Activated CD4-positive, alpha-beta T cell treated with anti-CD3 and anti-CD28 coated beads, Interleukin-2, amount 10 ng/mL, durations not matched to agents 24 days and 14 days (primary cell): Measurements from ENCODE around the gene SH2D7. TPM values are rescaled to one million over a fixed set of nuclear protein-coding genes. Genes with fewer than 3 reads are reported as not detected.
A peak's percentile ranks its signal among the peaks of the same experiment; 100 is the strongest.

Experiments used
- DNase-seq: peaks from one replicate; pipeline ENCODE4 v3.0.0; 2022
- H3K27ac Mint-ChIP-seq: one replicate; pipeline ENCODE4 v1.8.0; 2022; ENCODE audit warnings: mild to moderate bottlenecking, mixed read lengths
- H3K27me3 Mint-ChIP-seq: one replicate; pipeline ENCODE4 v1.8.0; 2022; ENCODE audit warnings: mixed read lengths
- H3K36me3 Mint-ChIP-seq: one replicate; pipeline ENCODE4 v1.8.0; 2022; ENCODE audit warnings: low read depth, mild to moderate bottlenecking, mixed read lengths
- H3K4me1 Mint-ChIP-seq: one replicate; pipeline ENCODE4 v1.8.0; 2021; ENCODE audit warnings: mixed read lengths
- H3K4me3 Mint-ChIP-seq: one replicate; pipeline ENCODE4 v1.8.0; 2022; ENCODE audit warnings: mild to moderate bottlenecking, moderate library complexity, mixed read lengths
- H3K9me3 Mint-ChIP-seq: one replicate; pipeline ENCODE4 v1.8.0; 2021; ENCODE audit warnings: mixed read lengths
- intact Hi-C: fragments of 100-400 bp; cut with micrococcal nuclease; formaldehyde crosslinking; loops from one replicate; pipeline ENCODE4 v1.15.1; 2023
- total RNA-seq: library from RNA; stranded (reverse); gene quantifications from 2 replicates; pipeline ENCODE4 v1.2.3, GENCODE V29; 2022

Gene SH2D7
- total RNA-seq, 1 donor from 2014 or later = not detected

DNA sequence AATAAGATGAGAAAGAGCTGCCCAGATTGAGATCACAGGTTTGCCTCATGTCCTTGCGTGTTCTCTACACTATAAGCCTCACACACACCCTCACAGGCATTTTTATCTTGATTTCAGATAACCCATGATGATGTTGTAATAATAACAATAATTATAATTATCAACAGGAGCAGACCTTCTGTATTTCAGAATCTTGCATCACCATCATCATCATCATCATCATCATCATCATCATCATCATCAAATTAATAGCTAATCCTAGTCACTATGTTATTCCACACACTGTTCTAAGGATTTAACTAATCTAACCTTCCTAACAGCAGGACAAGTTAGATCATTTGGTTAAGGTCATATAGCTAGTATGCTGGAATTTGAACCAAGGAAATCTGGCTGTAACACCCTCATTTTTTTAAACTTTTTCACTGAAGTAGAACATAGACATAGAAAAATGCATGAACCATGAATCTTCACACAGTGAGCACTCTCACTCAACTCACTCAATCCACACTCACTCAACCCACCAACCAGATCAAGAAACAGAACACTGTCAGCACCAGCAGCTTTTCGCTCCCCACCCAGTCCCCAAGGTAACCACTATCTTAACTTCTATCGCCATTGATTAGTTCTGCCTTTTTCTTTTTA is 1.8 kb upstream of the SH2D7 start:
- intact Hi-C loops = no loop called here
- H3K4me3 Mint-ChIP-seq = no peak overlapping the region
- no peak for DNase-seq
- H3K36me3 Mint-ChIP-seq = no peaks in the 10 kb centered on the region
- peaks cover 32% of the 10 kb centered on the region for H3K4me1 Mint-ChIP-seq
- H3K27me3 Mint-ChIP-seq = peaks cover 2% of the 10 kb centered on the region
- H3K27ac Mint-ChIP-seq = no peak overlapping the region
- H3K9me3 Mint-ChIP-seq = no peaks in the 10 kb centered on the region

DNA sequence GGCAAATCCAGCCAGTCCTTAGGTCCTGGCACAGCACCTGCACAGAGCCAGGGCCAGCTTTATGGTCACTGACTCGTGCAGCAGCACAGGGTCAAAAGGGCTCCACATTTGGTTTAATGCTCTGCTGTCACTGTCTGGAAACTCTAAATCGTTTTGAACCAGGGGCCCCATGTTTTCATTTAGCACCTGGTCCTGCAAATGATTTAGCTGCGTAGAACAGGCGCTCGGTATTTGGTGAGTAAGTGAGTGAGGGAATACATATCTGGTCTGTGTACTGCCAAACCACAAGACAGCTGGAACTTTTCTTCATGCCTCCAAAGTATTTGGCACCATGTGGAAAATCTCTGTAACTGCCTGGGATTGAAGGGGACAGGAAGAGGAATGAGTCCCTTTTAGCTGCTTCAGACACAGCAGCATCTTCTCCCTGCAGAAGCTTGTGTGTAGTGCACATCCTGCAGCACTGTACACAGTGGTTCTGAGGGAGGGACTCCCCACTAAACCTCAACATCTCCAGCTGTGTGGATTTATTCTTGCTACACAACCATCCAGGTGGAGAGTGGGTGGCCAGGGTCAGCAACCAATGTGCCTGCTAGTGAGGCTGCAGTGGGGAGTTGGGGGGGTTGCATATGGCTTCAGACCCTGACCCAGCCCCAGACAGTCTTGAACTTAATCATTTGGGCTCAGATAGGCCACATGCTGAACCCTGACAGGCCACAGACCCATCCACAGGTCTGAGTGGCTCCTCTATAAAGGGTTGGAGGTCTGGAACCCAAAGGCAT is 1.1 kb downstream of the SH2D7 start:
- Mint-ChIP-seq H3K27ac (no peak overlapping the region), H3K36me3 (no peaks in the 10 kb centered on the region), H3K9me3 (no peaks in the 10 kb centered on the region), H3K4me1 (peaks cover 27% of the 10 kb centered on the region), H3K4me3 (no peak overlapping the region), H3K27me3 (peaks cover 2% of the 10 kb centered on the region)
- DNase-seq = no peak
- intact Hi-C loops = no loop called here

DNA sequence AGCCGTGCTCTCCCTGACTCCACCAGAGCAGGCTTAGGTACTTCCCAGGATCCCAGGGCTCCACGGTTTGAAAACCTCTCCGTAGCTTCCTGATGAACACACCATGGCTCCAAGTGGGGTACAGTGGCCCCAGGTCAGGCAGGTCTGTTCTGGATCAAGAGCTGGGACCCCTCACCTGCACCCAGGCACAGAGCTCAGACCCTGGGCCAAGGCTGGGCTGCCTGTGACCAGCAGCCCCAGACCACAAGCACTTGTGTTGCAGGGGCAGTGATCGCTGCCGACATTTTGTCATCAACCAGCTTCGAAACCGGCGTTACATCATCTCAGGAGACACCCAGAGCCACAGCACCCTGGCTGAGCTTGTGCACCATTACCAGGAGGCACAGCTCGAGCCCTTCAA is 5.3 kb downstream of the SH2D7 start:
- no peaks in the 10 kb centered on the region for H3K9me3 Mint-ChIP-seq
- peaks cover 2% of the 10 kb centered on the region for H3K27me3 Mint-ChIP-seq
- DNase-seq = no peak
- intact Hi-C loops = no loop called here
- H3K4me3 Mint-ChIP-seq = no peak overlapping the region
- no peak overlapping the region for H3K27ac Mint-ChIP-seq
- no peaks in the 10 kb centered on the region for H3K36me3 Mint-ChIP-seq
- peaks cover 26% of the 10 kb centered on the region for H3K4me1 Mint-ChIP-seq

DNA sequence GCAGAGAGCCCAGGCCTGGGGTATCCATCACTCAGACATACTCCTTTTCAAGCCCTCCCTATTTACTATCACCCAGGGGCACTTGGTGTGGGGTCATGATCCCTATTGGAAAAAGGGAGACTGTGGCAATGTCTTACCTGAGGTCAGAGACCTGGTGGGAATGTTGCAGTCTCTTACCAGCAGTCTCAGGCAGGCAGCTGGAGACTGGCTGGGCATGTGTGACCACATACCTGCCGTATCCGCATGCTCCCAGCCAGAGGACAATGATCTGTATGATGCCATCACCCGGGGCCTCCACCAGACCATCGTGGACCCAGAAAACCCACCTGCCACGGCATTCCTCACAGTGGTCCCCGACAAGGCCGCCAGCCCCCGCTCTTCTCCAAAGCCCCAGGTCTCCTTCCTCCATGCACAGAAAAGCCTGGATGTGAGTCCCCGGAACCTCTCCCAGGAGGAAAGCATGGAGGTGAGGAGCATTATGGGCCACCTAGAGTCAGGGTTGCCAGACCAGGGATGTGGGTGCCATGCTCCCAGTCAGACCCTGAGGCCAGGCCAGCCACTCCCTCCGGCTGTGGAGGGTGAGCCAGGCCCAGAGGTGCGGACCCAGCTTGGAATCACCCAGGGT is 5.9 kb downstream of the SH2D7 start:
- intact Hi-C loops = no loop called here
- Mint-ChIP-seq H3K36me3 (no peaks in the 10 kb centered on the region), H3K27me3 (peaks cover 2% of the 10 kb centered on the region), H3K4me3 (no peak overlapping the region), H3K27ac (no peak overlapping the region), H3K4me1 (peaks cover 27% of the 10 kb centered on the region), H3K9me3 (no peaks in the 10 kb centered on the region)
- no peak for DNase-seq

DNA sequence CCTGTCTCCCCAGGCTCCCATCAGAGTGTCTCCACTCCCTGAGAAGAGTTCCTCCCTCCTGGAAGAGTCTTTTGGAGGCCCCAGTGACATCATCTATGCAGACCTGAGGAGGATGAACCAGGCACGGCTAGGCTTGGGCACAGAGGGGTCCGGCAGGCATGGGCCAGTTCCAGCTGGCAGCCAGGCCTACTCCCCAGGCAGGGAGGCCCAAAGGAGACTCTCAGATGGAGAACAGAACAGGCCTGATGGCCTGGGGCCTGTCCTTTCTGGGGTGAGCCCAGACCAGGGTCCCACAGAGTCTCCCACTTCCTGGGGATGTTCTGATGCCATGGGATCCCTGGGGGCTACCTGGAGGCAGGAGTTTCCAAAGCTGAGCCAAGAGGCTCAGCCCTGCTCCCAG is 8.5 kb downstream of the SH2D7 start:
- Mint-ChIP-seq H3K9me3 (no peaks in the 10 kb centered on the region), H3K27ac (no peak overlapping the region), H3K4me3 (no peak overlapping the region), H3K36me3 (no peaks in the 10 kb centered on the region), H3K4me1 (peaks cover 44% of the 10 kb centered on the region), H3K27me3 (no peaks in the 10 kb centered on the region)
- no peak for DNase-seq
- intact Hi-C loops = loop anchor here (5.0 kb wide), 2 partner anchors 34 to 84 kb away; no protein-coding TSS in a partner anchor

DNA sequence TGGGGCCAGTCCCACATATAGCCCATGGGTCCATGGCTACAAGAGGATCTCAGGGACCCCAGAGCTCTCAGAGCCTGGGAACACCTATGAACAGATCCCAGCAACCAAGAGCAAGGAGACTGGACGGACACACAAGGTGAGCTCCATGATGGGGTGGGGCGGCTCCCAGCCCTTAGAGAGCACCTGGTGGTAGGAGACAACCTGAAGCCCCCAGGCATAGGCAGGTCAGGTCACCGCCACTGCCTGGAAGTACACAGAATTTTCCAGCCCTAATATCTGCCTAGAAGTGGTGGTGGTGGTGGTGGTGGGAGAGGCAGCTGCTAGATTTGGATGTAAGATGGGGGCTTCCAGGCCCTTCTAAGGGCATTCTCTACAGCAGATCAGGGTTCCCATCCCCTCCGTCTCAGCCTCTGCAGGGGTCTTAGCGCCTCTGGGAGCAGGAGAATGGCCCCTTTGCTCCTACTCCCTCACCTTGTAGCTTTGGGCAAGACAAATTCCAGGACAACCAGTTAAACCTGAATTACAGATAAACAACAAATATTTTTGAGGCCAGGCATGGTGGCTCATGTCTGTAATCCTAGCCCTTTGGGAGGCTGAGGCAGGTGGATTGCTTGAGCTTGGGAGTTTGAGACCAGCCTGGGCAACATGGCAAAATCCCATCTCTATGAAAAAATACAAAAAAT is 9.2 kb downstream of the SH2D7 start:
- H3K9me3 Mint-ChIP-seq = no peaks in the 10 kb centered on the region
- no peak for DNase-seq
- H3K27me3 Mint-ChIP-seq = no peaks in the 10 kb centered on the region
- H3K27ac Mint-ChIP-seq = peak overlapping the region; percentile 45
- intact Hi-C loops = loop anchor here (5.0 kb wide), 2 partner anchors 34 to 84 kb away; no protein-coding TSS in a partner anchor
- no peak overlapping the region for H3K4me3 Mint-ChIP-seq
- H3K36me3 Mint-ChIP-seq = no peaks in the 10 kb centered on the region
- peaks cover 50% of the 10 kb centered on the region for H3K4me1 Mint-ChIP-seq

DNA sequence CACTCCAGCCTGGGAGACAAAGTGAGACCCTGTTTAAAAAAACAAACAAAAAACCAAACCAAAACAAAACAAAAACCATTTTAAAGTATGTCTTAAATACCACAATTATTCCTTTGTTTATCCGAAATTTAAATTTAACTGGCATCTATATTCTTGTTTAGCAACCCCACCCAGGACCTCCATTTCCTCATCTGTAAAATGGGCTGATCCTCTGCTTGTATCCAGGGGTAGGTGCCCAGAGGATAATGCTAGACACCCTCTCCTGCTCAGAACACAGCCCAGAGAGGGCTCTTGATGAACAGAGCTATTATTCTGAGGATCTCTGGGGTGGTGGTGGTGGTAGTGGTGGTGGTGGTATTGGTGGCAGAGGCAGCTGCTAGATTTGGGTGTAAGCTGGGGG is 9.8 kb downstream of the SH2D7 start:
- Mint-ChIP-seq H3K36me3 (no peaks in the 10 kb centered on the region), H3K27me3 (no peaks in the 10 kb centered on the region), H3K9me3 (no peaks in the 10 kb centered on the region), H3K4me3 (no peak overlapping the region), H3K27ac (peak overlapping the region; percentile 92), H3K4me1 (peaks cover 55% of the 10 kb centered on the region)
- intact Hi-C loops = loop anchor here (5.0 kb wide), 2 partner anchors 35 to 85 kb away; no protein-coding TSS in a partner anchor
- DNase-seq = no peak

DNA sequence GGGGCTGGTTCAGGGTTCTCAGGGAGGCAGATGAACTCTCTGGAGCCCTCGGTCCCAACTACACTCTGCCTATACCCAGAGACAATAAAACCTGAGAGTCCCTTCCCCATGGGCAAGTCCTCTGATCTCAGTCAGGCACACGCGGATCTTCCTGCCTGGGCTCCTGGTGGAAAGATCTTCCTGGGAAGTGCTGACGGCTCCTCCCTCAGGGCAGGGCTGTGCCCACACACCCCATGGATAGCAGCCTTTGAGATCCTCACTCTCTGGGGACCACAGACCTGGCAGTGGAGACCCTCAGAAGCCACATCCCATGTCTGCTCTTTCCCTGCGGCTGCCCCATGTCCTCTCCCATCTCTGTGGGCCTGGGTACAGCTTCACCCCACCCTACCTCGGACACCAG is 10.4 kb downstream of the SH2D7 start:
- intact Hi-C loops = loop anchor here (5.0 kb wide), 2 partner anchors 35 to 85 kb away; no protein-coding TSS in a partner anchor
- no peak overlapping the region for H3K4me3 Mint-ChIP-seq
- H3K36me3 Mint-ChIP-seq = no peaks in the 10 kb centered on the region
- H3K9me3 Mint-ChIP-seq = no peaks in the 10 kb centered on the region
- H3K27me3 Mint-ChIP-seq = no peaks in the 10 kb centered on the region
- H3K4me1 Mint-ChIP-seq = peaks cover 60% of the 10 kb centered on the region
- peak overlapping the region; percentile 92 for H3K27ac Mint-ChIP-seq
- DNase-seq = no peak

DNA sequence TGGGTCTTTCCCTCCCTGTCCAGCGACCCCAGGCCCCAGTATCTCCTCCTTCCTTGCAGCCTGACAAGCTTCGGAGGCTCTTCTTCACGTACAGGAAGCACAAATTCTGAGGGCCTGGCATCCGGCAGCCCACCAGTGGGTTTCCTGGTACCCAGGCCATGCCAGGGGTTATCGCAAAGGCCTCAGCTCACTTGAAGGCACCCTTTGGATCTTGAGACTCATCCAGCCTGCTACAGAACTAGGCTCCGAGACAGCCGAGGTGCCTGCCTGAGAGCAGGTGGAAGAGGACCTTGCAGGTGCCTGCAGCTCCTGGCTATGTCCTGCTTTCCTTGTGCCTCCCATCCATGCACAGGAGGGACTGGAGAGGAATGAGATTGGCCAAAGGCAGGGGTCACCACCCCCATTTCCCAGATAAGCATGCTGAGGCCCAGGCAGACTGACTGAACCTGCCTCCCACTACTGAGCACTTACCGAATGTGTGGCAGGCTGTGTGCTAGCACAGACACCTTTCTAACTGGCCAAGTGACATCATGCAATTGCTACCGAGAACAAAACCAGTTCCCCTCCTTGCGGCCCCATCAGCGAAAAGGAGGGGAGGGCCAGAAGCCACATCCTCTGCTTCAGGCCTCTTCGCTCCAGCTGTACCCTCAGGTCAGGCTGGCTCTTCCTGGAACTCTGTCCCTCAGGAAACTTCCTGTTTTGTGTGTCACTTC is 11.2 kb downstream of the SH2D7 start:
- Mint-ChIP-seq H3K9me3 (no peaks in the 10 kb centered on the region), H3K4me3 (peak overlapping the region; percentile 56), H3K4me1 (peaks cover 62% of the 10 kb centered on the region), H3K36me3 (no peaks in the 10 kb centered on the region), H3K27me3 (no peaks in the 10 kb centered on the region), H3K27ac (peak overlapping the region; percentile 92)
- intact Hi-C loops = loop anchor here (5.0 kb wide), 2 partner anchors 36 to 86 kb away; no protein-coding TSS in a partner anchor
- DNase-seq = peak; percentile 91

DNA sequence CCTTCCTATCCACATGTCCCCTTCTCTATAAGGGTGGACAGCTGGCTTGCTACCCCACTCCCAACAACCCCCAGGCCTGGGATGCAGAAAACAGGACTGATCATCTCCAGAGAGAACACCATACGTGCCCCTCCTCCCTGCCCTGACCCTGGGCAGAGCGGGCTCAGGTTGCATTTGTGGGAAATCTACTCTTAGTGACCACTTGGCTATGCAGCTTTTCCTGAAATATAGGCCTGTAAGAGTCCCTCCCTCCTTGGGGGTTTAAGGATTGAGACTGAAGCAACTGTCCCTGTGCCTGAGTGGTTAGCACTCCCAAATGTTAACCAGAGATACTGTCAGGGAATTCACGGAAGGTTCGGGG is 11.7 kb downstream of the SH2D7 start:
- peaks cover 66% of the 10 kb centered on the region for H3K4me1 Mint-ChIP-seq
- intact Hi-C loops = loop anchor here (5.0 kb wide), 2 partner anchors 37 to 87 kb away; no protein-coding TSS in a partner anchor
- no peaks in the 10 kb centered on the region for H3K36me3 Mint-ChIP-seq
- H3K27me3 Mint-ChIP-seq = no peaks in the 10 kb centered on the region
- no peaks in the 10 kb centered on the region for H3K9me3 Mint-ChIP-seq
- peak overlapping the region; percentile 92 for H3K27ac Mint-ChIP-seq
- no peak for DNase-seq
- H3K4me3 Mint-ChIP-seq = peak overlapping the region; percentile 56

DNA sequence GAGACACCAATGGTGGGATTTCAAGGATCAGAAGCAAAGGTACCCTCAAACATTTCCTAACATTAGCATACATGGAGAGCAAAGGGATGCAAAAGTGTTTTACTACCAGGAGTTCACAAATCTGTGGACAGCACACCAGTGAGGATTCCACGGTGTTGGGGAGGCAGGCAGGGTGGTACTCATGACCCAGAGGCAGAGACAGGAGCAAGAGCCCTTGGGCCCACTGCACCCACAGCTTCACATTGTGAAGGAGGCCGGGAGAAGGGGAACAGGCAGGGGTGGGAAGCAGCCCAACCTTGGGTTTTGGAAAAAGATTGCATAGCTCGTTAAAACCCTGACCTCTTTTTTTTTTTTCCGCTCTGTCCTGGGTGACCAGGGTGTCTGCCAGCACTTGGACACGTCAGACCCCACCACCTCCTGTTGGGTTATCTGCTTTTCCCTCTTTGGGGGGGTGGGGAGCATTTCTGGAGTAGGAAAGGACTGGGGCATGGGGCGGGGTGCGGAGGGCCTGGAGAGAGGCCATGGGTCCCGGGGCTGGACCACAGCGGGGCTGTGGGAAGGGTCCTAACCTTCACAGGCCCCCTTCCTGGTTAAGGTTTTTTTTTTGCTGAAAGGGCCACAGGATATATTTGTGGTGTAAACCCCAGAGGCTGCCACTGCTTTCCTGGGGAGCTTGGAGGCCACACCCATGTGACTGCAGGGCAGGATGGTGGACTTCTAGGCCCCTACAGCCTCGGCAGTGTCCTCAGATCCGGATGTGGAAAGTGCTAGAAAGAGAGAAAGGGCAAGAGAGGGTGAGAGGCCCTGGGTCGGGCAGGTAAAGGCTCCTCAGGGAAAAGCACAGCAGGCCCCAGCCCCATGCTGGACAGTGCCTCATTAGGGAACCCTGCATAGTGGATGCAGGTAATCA is 12.5 kb downstream of the SH2D7 start:
- peaks cover 64% of the 10 kb centered on the region for H3K4me1 Mint-ChIP-seq
- intact Hi-C loops = loop anchor here (5.0 kb wide), 3 partner anchors 38 to 88 kb away; no protein-coding TSS in a partner anchor
- peak overlapping the region; percentile 92 for H3K27ac Mint-ChIP-seq
- no peaks in the 10 kb centered on the region for H3K36me3 Mint-ChIP-seq
- peak; percentile 73 for DNase-seq
- H3K4me3 Mint-ChIP-seq = peak overlapping the region; percentile 56
- H3K9me3 Mint-ChIP-seq = no peaks in the 10 kb centered on the region
- H3K27me3 Mint-ChIP-seq = no peaks in the 10 kb centered on the region

DNA sequence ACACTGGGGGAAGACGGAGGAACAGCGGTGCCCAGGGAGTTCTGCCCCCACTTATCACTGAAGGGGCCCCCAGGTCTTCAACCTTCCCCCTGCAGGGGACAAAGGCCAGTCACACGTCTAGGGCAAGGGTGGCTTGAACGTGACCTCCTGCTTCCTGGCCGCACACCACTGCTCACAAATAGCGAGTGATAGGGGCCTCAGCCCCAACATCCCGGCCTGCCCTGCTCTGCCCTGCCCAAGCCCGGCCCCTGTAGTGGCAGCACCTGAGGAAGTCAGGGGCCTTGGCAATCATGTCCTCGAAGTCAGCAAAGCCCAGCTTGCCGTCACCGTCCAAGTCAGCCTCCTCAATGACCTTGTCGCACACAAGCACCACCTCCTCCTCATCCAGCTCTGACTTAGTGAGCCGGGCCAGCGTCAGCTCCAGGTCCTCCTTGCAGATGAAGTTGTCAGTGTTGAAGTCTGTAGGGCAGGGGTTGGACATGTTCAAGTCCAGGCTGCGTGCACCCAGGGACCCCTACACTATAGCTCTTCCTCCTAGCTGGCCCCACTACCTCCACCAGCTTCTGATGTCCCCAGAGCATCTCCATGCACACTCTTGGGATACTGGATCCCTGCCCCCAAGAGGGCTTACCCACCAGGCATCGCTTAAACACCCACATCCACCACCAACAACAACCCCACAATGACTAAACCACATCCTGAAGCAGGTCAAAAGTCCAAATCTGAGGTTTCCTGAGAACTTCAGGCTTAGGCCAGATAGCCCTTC is 13.3 kb downstream of the SH2D7 start:
- no peaks in the 10 kb centered on the region for H3K27me3 Mint-ChIP-seq
- peak overlapping the region; percentile 58 for H3K4me3 Mint-ChIP-seq

More for the DNA sequence above, 13.3 kb downstream of the SH2D7 start:
- intact Hi-C loops = loop anchor here (5.0 kb wide), 1 partner anchor 58 kb away; no protein-coding TSS in a partner anchor
- Mint-ChIP-seq H3K4me1 (peaks cover 64% of the 10 kb centered on the region), H3K27ac (peak overlapping the region; percentile 92), H3K36me3 (no peaks in the 10 kb centered on the region), H3K9me3 (no peaks in the 10 kb centered on the region)
- peak; percentile 76 for DNase-seq
